Islet precursor cell (in vitro differentiated cells): Measurements from ENCODE around the gene RPP30.
A peak's percentile ranks its signal among the peaks of the same experiment; 100 is the strongest.
"Not testable (repeated sequence)": the region's sequence is repeated elsewhere in the genome, so short reads cannot be mapped to it uniquely, and the experiment has no call there.

ENCODE experiments used
- DNase-seq: peaks from one replicate; pipeline ENCODE4 v3.0.0-alpha.2; 2018

Gene RPP30

GRCh38 chr10:90872648-90873020, 860 bp downstream of the RPP30 start:
- DNase-seq: no peak

- no peak for DNase-seq
These were observed 7.3 kb downstream of the RPP30 start for GRCh38 chr10:90879062-90879461.

GRCh38 chr10:90880059-90880719, 8.4 kb downstream of the RPP30 start:
- not testable (repeated sequence) for DNase-seq

GRCh38 chr10:90884431-90884830, 12.7 kb downstream of the RPP30 start:
- no peak for DNase-seq

- DNase-seq: no peak
These were observed 13.4 kb downstream of the RPP30 start for GRCh38 chr10:90885176-90885575.

- DNase-seq: no peak
These were observed 15.8 kb downstream of the RPP30 start for GRCh38 chr10:90887555-90887954.

GRCh38 chr10:90888387-90888786, 16.6 kb downstream of the RPP30 start:
- no peak for DNase-seq

- no peak for DNase-seq
These were observed 17.9 kb downstream of the RPP30 start for GRCh38 chr10:90889636-90890035.

- DNase-seq: no peak
These were observed 18.6 kb downstream of the RPP30 start for GRCh38 chr10:90890347-90890746.

GRCh38 chr10:90893190-90893589, 21.4 kb downstream of the RPP30 start:
- DNase-seq: no peak

GRCh38 chr10:90896916-90897315, 25.1 kb downstream of the RPP30 start:
- DNase-seq: not testable (repeated sequence)

GRCh38 chr10:90905925-90906324, 34.2 kb downstream of the RPP30 start:
- DNase-seq: no peak

GRCh38 chr10:90906596-90906995, 34.8 kb downstream of the RPP30 start:
- DNase-seq: no peak

- DNase-seq: peak; percentile 94
These were observed 39.6 kb downstream of the RPP30 start for GRCh38 chr10:90911133-90912051.

GRCh38 chr10:90912174-90912573, 40.4 kb downstream of the RPP30 start:
- DNase-seq: no peak

- peak; percentile 59 for DNase-seq
These were observed 41.2 kb downstream of the RPP30 start for GRCh38 chr10:90912854-90913479.

GRCh38 chr10:90913774-90914420, 42.1 kb downstream of the RPP30 start:
- DNase-seq: peak; percentile 66

GRCh38 chr10:90914992-90915765, 43.4 kb downstream of the RPP30 start:
- no peak for DNase-seq

- no peak for DNase-seq
These were observed 43.9 kb downstream of the RPP30 start for GRCh38 chr10:90915766-90916075.

- DNase-seq: no peak
These were observed 44.8 kb downstream of the RPP30 start for GRCh38 chr10:90916392-90917237.

- no peak for DNase-seq
These were observed 45.6 kb downstream of the RPP30 start for GRCh38 chr10:90917238-90917967.
